Mesothelial cell of epicardium (in vitro differentiated cells): ENCODE measurements around the gene TMEM186. TPM values are rescaled to one million over a fixed set of nuclear protein-coding genes. Genes with fewer than 3 reads are reported as not detected.

ENCODE experiments used
- DNase-seq, 2 experiments: peaks; one replicate each; pipeline ENCODE4 v3.0.0; 2021; ENCODE audit warnings: low spot score in 2 of 2; ENCODE audit not compliant: unreplicated experiment in 2 of 2
- H3K27ac Mint-ChIP-seq: 2 replicates; pipeline ENCODE4 v1.8.0; 2021; ENCODE audit warnings: mixed read lengths
- H3K27me3 Mint-ChIP-seq: 2 replicates; pipeline ENCODE4 v1.8.0; 2021; ENCODE audit warnings: low read depth, mixed read lengths
- H3K36me3 Mint-ChIP-seq: 2 replicates; pipeline ENCODE4 v1.8.0; 2021; ENCODE audit warnings: mixed read lengths
- H3K4me1 Mint-ChIP-seq: 2 replicates; pipeline ENCODE4 v1.8.0; 2021; ENCODE audit warnings: mixed read lengths
- H3K4me3 Mint-ChIP-seq: 2 replicates; pipeline ENCODE4 v1.8.0; 2021; ENCODE audit warnings: mild to moderate bottlenecking, moderate library complexity, mixed read lengths
- H3K9me3 Mint-ChIP-seq: 2 replicates; pipeline ENCODE4 v1.8.0; 2021; ENCODE audit warnings: mixed read lengths
- CTCF ChIP-seq: fragments of 200-600 bp; sonication (generic); IDR thresholded peaks from one replicate; pipeline ENCODE4 v1.5.0; 2021; ENCODE audit warnings: antibody characterized with exemption; ENCODE audit not compliant: unreplicated experiment
- total RNA-seq: library from RNA; stranded (reverse); gene quantifications from 3 replicates; pipeline ENCODE4 v1.2.1, GENCODE V29; 2021

TMEM186 gene
- total RNA-seq, 1 donor from 2014 or later = 11.9 TPM

DNA sequence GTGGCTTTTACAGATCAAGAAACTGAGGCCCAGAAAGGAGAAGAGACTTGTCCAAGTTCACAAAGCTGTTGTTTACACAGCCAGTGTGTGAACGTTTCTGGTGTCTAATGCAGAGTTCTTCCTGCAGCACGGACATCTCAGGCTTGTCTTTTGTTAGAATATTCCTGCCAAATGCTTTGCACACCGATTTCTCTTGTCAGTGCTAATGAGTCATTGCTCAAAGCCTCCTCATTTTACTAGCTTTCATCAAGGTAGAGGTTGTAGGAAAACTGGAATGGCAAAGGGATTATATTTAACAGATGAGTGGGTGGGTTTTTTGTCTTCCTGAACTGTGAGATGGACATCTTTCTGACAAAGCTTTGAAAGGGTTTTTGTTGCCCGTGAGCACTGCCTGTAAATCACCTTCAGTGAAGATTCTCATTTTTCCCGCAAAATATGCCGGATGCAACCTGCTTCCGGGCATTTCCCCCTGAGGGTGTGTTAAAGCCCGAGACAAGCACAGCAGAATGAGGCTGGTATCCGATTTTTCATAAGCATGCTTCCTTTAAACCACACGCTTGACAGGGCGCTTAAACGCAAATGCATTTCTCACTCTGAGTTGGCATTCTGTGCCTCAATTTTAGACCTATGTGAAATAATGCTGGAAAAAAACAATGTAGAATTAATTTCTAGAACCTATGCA lies 14.9 kb upstream of the TMEM186 start:
- TF ChIP-seq CTCF = no peak
- no peaks in the 10 kb centered on the region for H3K9me3 Mint-ChIP-seq
- peaks cover 20% of the 10 kb centered on the region for H3K4me1 Mint-ChIP-seq
- H3K27me3 Mint-ChIP-seq = no peaks in the 10 kb centered on the region
- H3K36me3 Mint-ChIP-seq = peaks cover 49% of the 10 kb centered on the region
- no peak overlapping the region for H3K4me3 Mint-ChIP-seq
- peak overlapping the region; percentile 61 for H3K27ac Mint-ChIP-seq
- no peak for DNase-seq

- Mint-ChIP-seq H3K9me3 (no peaks in the 10 kb centered on the region), H3K4me3 (no peak overlapping the region), H3K27me3 (no peaks in the 10 kb centered on the region), H3K4me1 (peaks cover 20% of the 10 kb centered on the region), H3K27ac (no peak overlapping the region), H3K36me3 (peaks cover 41% of the 10 kb centered on the region)
- TF ChIP-seq CTCF = no peak
- no peak for DNase-seq
Observed at GRCh38 chr16:8808613-8809353, 11.3 kb upstream of the TMEM186 start.

DNA sequence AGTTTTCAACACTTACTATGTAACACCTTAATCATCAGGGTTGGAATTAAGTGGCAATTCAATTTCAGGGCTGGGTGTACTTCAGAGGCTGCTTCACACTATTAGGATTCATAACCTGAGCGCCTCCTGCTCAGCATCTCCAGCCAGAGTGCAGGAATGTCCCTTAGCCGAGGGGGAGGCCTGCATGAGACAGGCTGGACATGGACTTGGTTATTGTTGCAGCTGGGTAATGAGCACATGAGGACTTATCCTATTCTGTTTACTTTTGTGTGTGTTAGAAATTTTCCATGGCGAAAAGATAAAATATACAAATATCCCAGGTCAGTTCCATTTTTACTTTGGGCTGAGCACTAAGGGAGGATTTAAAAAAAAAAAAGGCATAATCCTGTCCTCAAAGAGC lies 10.6 kb upstream of the TMEM186 start:
- no peak for TF ChIP-seq CTCF
- no peaks in the 10 kb centered on the region for H3K27me3 Mint-ChIP-seq

DNA sequence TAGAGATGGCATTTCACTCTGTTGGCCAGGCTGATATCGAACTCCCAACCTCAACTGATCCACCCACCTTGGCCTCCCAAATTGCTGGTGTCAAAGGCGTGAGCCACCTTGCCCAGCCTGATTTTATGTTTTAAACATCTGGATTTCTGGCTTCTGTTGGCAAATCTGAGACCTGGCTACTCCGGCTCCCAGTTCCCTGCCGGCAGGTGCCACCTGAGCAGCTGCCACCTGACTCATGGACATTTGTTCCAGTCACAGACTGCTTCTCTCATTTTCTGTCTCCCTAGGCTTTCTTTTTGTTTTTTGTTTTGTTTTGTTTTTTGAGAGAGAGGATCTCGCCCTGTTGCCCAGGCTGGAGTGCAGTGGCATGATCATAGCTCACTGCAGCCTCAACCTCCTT lies 9.8 kb upstream of the TMEM186 start:
- TF ChIP-seq CTCF = no peak
- no peaks in the 10 kb centered on the region for H3K27me3 Mint-ChIP-seq
- DNase-seq = no peak
- H3K27ac Mint-ChIP-seq = no peak overlapping the region
- H3K36me3 Mint-ChIP-seq = peaks cover 41% of the 10 kb centered on the region
- H3K4me3 Mint-ChIP-seq = no peak overlapping the region
- H3K9me3 Mint-ChIP-seq = no peaks in the 10 kb centered on the region
- peaks cover 7% of the 10 kb centered on the region for H3K4me1 Mint-ChIP-seq

More for the DNA sequence above, 10.6 kb upstream of the TMEM186 start:
- Mint-ChIP-seq H3K4me3 (no peak overlapping the region), H3K27ac (no peak overlapping the region), H3K9me3 (no peaks in the 10 kb centered on the region), H3K36me3 (peaks cover 40% of the 10 kb centered on the region), H3K4me1 (peaks cover 16% of the 10 kb centered on the region)
- DNase-seq = no peak

- DNase-seq = no peak
- no peaks in the 10 kb centered on the region for H3K27me3 Mint-ChIP-seq
- H3K36me3 Mint-ChIP-seq = peaks cover 43% of the 10 kb centered on the region
- no peaks in the 10 kb centered on the region for H3K9me3 Mint-ChIP-seq
- H3K27ac Mint-ChIP-seq = no peak overlapping the region
- no peaks in the 10 kb centered on the region for H3K4me1 Mint-ChIP-seq
- no peak overlapping the region for H3K4me3 Mint-ChIP-seq
- no peak for TF ChIP-seq CTCF
Observed at GRCh38 chr16:8806272-8806983, 9.0 kb upstream of the TMEM186 start.
